ENCODE data around the gene RIOK2.
"Not testable (repeated sequence)": the region's sequence is repeated elsewhere in the genome, so short reads cannot be mapped to it uniquely, and the experiment has no call there.

RIOK2 gene

DNA sequence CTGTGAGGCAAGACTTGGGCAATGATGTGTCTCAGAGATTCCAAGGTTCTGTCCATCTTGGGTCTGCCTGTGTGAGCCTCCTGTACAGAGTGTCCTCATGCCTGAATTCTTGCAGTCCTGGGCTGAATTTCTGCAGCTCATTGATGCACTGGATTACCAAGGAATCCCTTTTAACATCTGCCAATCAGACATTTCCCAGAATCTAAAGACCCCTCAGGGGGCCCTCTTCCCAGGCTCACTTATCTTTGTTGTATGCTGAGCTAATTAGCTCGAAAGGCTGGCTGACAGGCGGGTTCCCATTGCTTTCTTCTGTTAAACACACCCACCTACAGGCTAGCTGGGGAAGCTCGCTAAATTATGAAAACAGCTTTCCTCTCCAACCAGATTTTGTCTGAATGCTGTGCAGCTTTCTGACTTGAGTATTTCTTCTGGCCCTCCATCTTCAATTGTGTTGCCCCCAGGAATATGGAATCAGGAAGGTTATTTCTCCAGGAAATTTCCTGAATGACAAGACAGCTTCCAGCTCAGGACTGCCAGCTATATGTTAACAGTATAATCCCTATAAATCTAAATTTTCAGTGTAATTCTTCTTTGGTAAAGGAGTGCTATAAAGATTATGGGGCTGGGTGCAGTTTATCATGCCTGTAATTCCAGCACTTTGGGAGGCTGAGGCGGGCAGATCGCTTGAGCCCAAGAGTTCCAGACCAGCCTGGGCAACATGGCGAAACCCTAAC lies 40.4 kb downstream of the RIOK2 start, which contains the start of gene LIX1:
LIX1 (minus strand) TSS at position 91 of the 734 bp plus-strand sequence; CDS start at position 56, 35 bp downstream.
- peaks cover 19% of the 10 kb centered on the region; the same call in 1 of the 2 replicates for H3K4me1 ChIP-seq (ENCODE audit: control insufficient read depth, insufficient read depth, low read length)
- no peaks in the 10 kb centered on the region for H3K9me3 ChIP-seq (ENCODE audit: control insufficient read depth, insufficient read depth, low read depth, low read length)
- H3K9ac ChIP-seq (ENCODE audit: low read length): peak within 1 kb of the TSS; percentile 15
- no peak within 1 kb of the TSS for H3K27ac ChIP-seq (ENCODE audit: low read depth, low read length)
- no peaks in the 10 kb centered on the region for H3K27me3 ChIP-seq (ENCODE audit: control insufficient read depth, insufficient read depth, low read length)
- H3K36me3 ChIP-seq (ENCODE audit: control insufficient read depth, insufficient read depth, low read length): no peaks in the 10 kb centered on the region
- H3K4me3 ChIP-seq (ENCODE audit: low read depth, low read length): peak within 1 kb of the TSS; percentile 29; the same call in 1 of the 2 replicates

DNA sequence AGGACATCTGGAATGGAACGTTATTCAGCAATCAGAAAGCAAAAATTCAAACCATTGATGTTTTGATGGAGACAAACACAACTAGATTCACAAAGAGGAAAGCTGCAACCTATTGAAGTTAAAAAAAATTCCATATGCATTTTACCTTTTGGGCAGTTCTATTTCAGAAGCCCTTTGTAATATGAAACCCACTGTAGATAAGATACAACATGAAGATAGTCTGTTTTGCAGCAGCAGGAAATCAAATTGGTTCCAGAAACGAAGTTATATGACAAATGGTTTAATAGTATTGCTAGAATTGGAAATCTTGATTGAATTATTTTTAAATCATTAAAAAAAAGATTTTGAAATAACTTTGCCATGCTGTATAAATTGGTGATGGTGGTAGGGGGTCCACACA lies 41.5 kb downstream of the RIOK2 start:
- H3K27ac ChIP-seq (ENCODE audit: low read depth, low read length): no peak overlapping the region
- peak overlapping the region; percentile 29; the same call in 1 of the 2 replicates for H3K4me3 ChIP-seq (ENCODE audit: low read depth, low read length)
- H3K9me3 ChIP-seq (ENCODE audit: control insufficient read depth, insufficient read depth, low read depth, low read length): no peaks in the 10 kb centered on the region
- H3K9ac ChIP-seq (ENCODE audit: low read length): peak overlapping the region; percentile 15
- H3K4me1 ChIP-seq (ENCODE audit: control insufficient read depth, insufficient read depth, low read length): peaks cover 19% of the 10 kb centered on the region; the same call in 1 of the 2 replicates
- no peaks in the 10 kb centered on the region for H3K36me3 ChIP-seq (ENCODE audit: control insufficient read depth, insufficient read depth, low read length)
- no peaks in the 10 kb centered on the region for H3K27me3 ChIP-seq (ENCODE audit: control insufficient read depth, insufficient read depth, low read length)

DNA sequence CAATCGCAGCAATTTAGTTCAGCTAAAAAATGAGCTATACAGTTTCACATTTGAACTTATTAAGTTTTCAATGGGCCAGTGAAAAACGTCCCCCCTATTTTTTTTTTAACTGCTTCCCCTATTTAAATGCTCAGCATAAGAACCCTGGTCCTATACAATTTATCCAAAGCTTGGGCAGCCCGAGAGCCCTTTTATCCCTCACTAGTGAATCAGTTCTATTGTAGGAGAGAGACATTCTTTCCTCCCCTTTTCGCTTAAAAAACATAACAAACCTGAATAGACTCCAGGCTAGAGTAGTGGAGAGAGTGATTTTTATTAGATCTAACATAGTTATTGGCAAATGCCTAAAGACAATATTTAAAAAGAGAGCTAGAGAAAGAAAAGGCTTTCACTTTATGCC lies 42.0 kb downstream of the RIOK2 start:
- no peaks in the 10 kb centered on the region for H3K9me3 ChIP-seq (ENCODE audit: control insufficient read depth, insufficient read depth, low read depth, low read length)
- H3K27ac ChIP-seq (ENCODE audit: low read depth, low read length): no peak overlapping the region
- H3K27me3 ChIP-seq (ENCODE audit: control insufficient read depth, insufficient read depth, low read length): no peaks in the 10 kb centered on the region
- peak overlapping the region; percentile 29; the same call in 1 of the 2 replicates for H3K4me3 ChIP-seq (ENCODE audit: low read depth, low read length)
- H3K4me1 ChIP-seq (ENCODE audit: control insufficient read depth, insufficient read depth, low read length): peaks cover 23% of the 10 kb centered on the region; the same call in 1 of the 2 replicates
- H3K9ac ChIP-seq (ENCODE audit: low read length): peak overlapping the region; percentile 15
- no peaks in the 10 kb centered on the region for H3K36me3 ChIP-seq (ENCODE audit: control insufficient read depth, insufficient read depth, low read length)

DNA sequence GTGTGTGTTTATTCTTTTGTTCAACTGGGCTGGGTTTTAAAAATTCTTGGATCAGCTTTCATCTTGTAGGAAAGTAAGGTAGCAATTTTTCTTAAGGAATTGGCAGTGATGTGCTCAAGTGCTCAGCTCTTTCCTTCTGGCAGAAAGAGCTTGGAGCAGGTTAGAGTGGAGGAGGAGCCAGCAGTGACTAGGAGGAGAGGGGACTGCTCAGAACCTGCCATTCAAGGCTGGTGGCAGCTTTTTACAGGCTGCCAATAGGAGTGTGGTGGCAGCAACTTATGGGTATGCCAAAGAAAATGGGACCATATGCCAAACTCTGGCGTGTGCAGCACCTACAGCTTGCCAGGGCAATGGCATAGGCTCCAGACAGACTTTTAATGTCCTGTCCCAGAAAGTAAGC lies 42.8 kb downstream of the RIOK2 start:
- not testable (repeated sequence) for H3K9ac ChIP-seq (ENCODE audit: low read length); H3K4me3 ChIP-seq (ENCODE audit: low read depth, low read length); H3K36me3 ChIP-seq (ENCODE audit: control insufficient read depth, insufficient read depth, low read length); H3K27me3 ChIP-seq (ENCODE audit: control insufficient read depth, insufficient read depth, low read length); H3K9me3 ChIP-seq (ENCODE audit: control insufficient read depth, insufficient read depth, low read depth, low read length); H3K27ac ChIP-seq (ENCODE audit: low read depth, low read length)
- peaks cover 29% of the 10 kb centered on the region for H3K4me1 ChIP-seq (ENCODE audit: control insufficient read depth, insufficient read depth, low read length)

DNA sequence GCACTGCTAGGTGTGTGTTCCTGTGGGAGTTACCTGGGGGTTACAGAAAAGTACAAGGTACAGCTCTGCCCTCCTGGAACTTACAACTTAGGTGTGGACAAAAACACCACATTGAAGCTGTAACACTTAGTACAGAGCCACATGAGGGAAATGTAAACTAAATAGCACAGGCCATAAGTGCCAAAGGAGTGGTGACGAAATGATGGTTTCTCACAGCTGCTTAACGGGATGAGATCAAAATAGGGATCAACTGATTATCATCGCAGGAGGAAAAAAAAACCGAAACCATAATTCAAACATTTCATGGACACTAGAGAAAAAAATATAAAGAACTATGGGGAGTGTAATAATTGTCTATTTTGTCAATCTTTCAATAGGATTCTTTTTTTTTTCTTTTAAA lies 46.6 kb downstream of the RIOK2 start:
- H3K4me1 ChIP-seq (ENCODE audit: control insufficient read depth, insufficient read depth, low read length): peaks cover 31% of the 10 kb centered on the region
- no peaks in the 10 kb centered on the region for H3K36me3 ChIP-seq (ENCODE audit: control insufficient read depth, insufficient read depth, low read length)
- H3K9me3 ChIP-seq (ENCODE audit: control insufficient read depth, insufficient read depth, low read depth, low read length): no peaks in the 10 kb centered on the region
- no peak overlapping the region for H3K4me3 ChIP-seq (ENCODE audit: low read depth, low read length)
- H3K9ac ChIP-seq (ENCODE audit: low read length): no peak overlapping the region
- H3K27ac ChIP-seq (ENCODE audit: low read depth, low read length): no peak overlapping the region
- no peaks in the 10 kb centered on the region for H3K27me3 ChIP-seq (ENCODE audit: control insufficient read depth, insufficient read depth, low read length)

DNA sequence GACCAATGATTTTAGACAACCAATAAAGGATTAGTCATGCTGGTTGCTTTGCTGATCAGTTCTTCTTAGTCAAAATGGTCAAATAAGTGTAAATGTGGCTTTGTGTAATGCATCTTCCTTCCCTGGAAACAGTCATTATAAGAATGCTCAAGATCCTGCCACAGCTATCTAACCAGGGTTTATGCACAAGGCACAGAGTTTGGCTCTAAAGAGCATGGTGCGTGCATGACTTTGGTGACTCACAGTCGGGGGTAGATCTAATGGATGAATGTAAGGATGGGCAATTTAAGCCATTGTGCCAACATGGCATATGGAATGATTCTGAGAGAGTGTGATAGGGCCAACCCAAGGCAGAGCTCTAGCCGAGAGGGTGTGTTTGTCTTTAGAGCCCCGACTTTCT lies 47.2 kb downstream of the RIOK2 start:
- H3K36me3 ChIP-seq (ENCODE audit: control insufficient read depth, insufficient read depth, low read length): no peaks in the 10 kb centered on the region
- no peaks in the 10 kb centered on the region for H3K9me3 ChIP-seq (ENCODE audit: control insufficient read depth, insufficient read depth, low read depth, low read length)
- H3K9ac ChIP-seq (ENCODE audit: low read length): no peak overlapping the region
- no peak overlapping the region for H3K27ac ChIP-seq (ENCODE audit: low read depth, low read length)
- no peaks in the 10 kb centered on the region for H3K27me3 ChIP-seq (ENCODE audit: control insufficient read depth, insufficient read depth, low read length)
- H3K4me3 ChIP-seq (ENCODE audit: low read depth, low read length): no peak overlapping the region
- H3K4me1 ChIP-seq (ENCODE audit: control insufficient read depth, insufficient read depth, low read length): peaks cover 25% of the 10 kb centered on the region

DNA sequence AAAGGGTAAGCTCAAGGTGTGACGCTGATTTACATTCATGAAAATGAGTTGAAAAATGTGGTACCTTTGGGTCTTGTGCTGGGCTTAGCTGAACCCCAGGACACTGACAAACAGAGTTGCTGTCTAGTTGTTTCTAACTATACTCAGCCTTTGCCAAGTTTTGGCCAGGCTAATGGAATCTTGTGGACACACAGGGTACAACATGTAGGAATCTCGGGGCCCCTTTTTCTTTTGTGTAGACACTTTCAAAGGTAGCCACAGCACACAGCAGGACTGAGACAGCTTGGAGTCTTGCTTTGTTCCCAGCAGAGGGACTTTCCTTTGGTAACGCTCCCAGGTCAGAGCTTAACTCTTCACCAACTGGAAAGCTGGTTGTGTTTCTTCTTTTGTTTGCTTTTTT lies 48.4 kb downstream of the RIOK2 start:
- Histone ChIP-seq H3K9ac (ENCODE audit: low read length) (no peak overlapping the region), H3K36me3 (ENCODE audit: control insufficient read depth, insufficient read depth, low read length) (no peaks in the 10 kb centered on the region), H3K4me1 (ENCODE audit: control insufficient read depth, insufficient read depth, low read length) (peaks cover 19% of the 10 kb centered on the region), H3K27me3 (ENCODE audit: control insufficient read depth, insufficient read depth, low read length) (no peaks in the 10 kb centered on the region), H3K4me3 (ENCODE audit: low read depth, low read length) (no peak overlapping the region), H3K9me3 (ENCODE audit: control insufficient read depth, insufficient read depth, low read depth, low read length) (no peaks in the 10 kb centered on the region), H3K27ac (ENCODE audit: low read depth, low read length) (no peak overlapping the region)

DNA sequence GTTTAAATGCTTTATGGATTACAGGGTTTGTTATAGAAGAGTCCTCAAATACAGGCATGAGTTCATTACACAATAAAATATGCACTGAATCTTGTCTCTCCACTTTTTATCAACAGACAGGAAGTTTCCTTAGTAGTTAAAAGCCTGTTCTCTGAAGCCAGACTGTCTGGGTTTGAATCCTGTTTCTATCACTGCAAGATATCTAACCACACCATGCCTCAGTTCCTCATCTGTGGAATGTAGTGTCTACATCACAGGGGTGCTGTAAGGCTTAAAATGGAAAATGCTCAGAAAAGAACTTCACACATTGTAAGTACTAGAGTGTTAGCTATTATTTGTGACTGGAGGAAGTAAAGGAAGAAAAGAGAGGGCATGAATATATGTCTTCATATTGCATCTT lies 49.9 kb downstream of the RIOK2 start:
- H3K27me3 ChIP-seq (ENCODE audit: control insufficient read depth, insufficient read depth, low read length): no peaks in the 10 kb centered on the region
- H3K9me3 ChIP-seq (ENCODE audit: control insufficient read depth, insufficient read depth, low read depth, low read length): no peaks in the 10 kb centered on the region
- no peak overlapping the region for H3K27ac ChIP-seq (ENCODE audit: low read depth, low read length)

DNA sequence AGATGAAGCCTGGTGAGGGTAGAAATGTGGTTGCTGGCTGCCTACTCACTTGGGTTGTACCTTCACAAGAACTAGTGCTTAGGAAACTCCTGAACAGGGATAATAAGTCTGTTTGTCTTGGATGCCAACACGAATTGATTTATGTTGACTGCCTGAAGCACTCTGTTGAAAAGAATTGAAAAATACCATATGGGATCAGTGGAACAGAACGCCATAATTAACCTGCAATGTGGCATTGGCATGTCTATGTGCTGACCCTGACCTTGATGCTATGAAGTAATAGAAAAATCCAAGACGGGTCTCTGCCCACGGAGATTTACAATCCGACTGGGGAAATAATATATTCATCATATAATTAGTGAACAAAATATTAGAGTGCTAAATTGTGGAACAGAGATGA lies 51.1 kb downstream of the RIOK2 start:
- Histone ChIP-seq H3K4me3 (ENCODE audit: low read depth, low read length) (no peak overlapping the region), H3K4me1 (ENCODE audit: control insufficient read depth, insufficient read depth, low read length) (peaks cover 19% of the 10 kb centered on the region), H3K27ac (ENCODE audit: low read depth, low read length) (no peak overlapping the region), H3K9me3 (ENCODE audit: control insufficient read depth, insufficient read depth, low read depth, low read length) (no peaks in the 10 kb centered on the region), H3K27me3 (ENCODE audit: control insufficient read depth, insufficient read depth, low read length) (no peaks in the 10 kb centered on the region), H3K36me3 (ENCODE audit: control insufficient read depth, insufficient read depth, low read length) (no peaks in the 10 kb centered on the region), H3K9ac (ENCODE audit: low read length) (no peak overlapping the region)

More for the DNA sequence above, 49.9 kb downstream of the RIOK2 start:
- Histone ChIP-seq H3K36me3 (ENCODE audit: control insufficient read depth, insufficient read depth, low read length) (no peaks in the 10 kb centered on the region), H3K4me3 (ENCODE audit: low read depth, low read length) (no peak overlapping the region), H3K9ac (ENCODE audit: low read length) (no peak overlapping the region), H3K4me1 (ENCODE audit: control insufficient read depth, insufficient read depth, low read length) (peaks cover 19% of the 10 kb centered on the region)

DNA sequence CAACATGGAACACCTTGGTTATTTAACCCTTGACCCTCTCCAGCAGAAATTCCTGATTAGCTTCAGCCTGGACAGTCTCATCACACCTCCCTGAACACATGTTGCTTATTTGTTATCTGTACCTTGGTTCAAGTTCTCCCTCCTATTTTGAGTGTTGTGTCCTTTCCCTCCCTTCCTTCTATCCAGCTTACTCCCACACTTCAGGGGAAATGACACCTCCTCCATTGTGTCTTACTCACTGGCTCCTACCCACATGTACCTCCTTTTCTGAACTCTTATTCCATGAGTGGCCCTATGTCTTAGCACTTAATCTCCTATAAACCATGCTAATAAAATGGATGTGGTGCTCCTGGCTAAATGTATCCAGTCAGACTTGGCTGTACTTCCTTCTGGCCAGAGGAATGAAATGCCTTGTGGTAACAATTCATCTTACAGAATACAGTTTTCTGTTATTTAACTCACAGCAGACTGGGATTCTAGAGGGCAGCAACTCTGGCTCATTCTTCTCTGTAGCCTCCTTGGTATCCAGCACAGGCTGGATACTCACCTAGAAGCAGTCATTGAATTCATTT lies 51.8 kb downstream of the RIOK2 start:
- Histone ChIP-seq H3K4me3 (ENCODE audit: low read depth, low read length) (no peak overlapping the region), H3K4me1 (ENCODE audit: control insufficient read depth, insufficient read depth, low read length) (peaks cover 17% of the 10 kb centered on the region), H3K9me3 (ENCODE audit: control insufficient read depth, insufficient read depth, low read depth, low read length) (no peaks in the 10 kb centered on the region), H3K27ac (ENCODE audit: low read depth, low read length) (no peak overlapping the region), H3K9ac (ENCODE audit: low read length) (no peak overlapping the region), H3K36me3 (ENCODE audit: control insufficient read depth, insufficient read depth, low read length) (no peaks in the 10 kb centered on the region), H3K27me3 (ENCODE audit: control insufficient read depth, insufficient read depth, low read length) (no peaks in the 10 kb centered on the region)

DNA sequence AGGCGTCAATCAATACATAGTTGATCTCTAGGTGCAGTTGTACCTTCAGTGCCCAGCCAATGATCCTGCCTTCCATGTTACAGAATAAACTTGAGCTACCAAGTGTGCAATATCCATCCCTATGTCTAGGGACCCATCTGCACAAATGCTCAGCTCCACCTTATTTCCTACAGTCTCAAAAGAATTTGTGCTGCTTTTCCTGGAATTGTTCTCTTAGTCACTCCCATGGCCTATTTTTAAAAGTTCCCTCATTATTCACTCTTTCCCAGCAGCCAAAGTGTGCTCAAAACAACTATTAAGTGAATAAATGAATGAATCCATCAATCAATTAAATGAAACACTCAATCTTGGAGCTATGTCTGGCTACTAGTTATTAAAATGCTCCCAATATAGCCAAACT lies 55.3 kb downstream of the RIOK2 start:
- no peak overlapping the region for H3K9ac ChIP-seq (ENCODE audit: low read length)
- no peak overlapping the region for H3K27ac ChIP-seq (ENCODE audit: low read depth, low read length)
- H3K27me3 ChIP-seq (ENCODE audit: control insufficient read depth, insufficient read depth, low read length): no peaks in the 10 kb centered on the region

More for the DNA sequence above, 55.3 kb downstream of the RIOK2 start:
- H3K4me3 ChIP-seq (ENCODE audit: low read depth, low read length): no peak overlapping the region
- H3K4me1 ChIP-seq (ENCODE audit: control insufficient read depth, insufficient read depth, low read length): peaks cover 13% of the 10 kb centered on the region; the same call in 1 of the 2 replicates
- no peaks in the 10 kb centered on the region for H3K36me3 ChIP-seq (ENCODE audit: control insufficient read depth, insufficient read depth, low read length)
- no peaks in the 10 kb centered on the region for H3K9me3 ChIP-seq (ENCODE audit: control insufficient read depth, insufficient read depth, low read depth, low read length)
